GM21360 (cell line): ENCODE data around the gene SERPINB2.
"Not testable (repeated sequence)": the region's sequence is repeated elsewhere in the genome, so short reads cannot be mapped to it uniquely, and the experiment has no call there.

ENCODE experiments used
- ATAC-seq: cut with Tn5 transposase; IDR thresholded peaks from one replicate; pipeline ENCODE4 v1.9.1; 2021; ENCODE audit warnings: mild to moderate bottlenecking, moderate library complexity; ENCODE audit not compliant: unreplicated experiment

Gene SERPINB2

DNA sequence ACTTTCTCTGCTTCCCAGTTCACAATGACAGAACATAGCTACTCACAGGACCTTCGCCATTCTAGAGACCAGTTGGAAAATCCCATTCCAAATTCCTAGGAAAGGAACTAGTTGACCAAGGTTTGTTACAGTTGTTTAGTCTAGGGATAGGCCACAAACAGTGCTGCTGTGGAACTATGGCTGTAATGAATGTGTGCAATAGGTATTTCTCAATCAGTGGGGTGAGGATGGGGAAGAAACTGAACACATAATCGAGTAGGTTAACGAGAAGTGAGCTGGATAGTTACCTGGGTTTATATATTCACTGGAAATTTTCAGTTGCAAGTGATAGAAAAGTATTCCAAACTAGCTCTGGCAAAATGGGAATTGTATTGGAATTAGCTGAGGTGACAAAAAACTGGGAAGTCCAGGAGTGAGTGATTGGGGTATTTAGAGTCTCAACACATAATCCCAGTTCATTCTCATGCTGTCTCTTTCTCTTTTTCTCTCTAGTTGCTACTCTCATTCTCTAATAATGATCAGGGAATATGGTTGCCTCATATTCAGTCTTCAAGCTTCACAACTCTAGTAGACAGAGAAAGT, 43.4 kb downstream of the SERPINB2 start:
- no peak for ATAC-seq

DNA sequence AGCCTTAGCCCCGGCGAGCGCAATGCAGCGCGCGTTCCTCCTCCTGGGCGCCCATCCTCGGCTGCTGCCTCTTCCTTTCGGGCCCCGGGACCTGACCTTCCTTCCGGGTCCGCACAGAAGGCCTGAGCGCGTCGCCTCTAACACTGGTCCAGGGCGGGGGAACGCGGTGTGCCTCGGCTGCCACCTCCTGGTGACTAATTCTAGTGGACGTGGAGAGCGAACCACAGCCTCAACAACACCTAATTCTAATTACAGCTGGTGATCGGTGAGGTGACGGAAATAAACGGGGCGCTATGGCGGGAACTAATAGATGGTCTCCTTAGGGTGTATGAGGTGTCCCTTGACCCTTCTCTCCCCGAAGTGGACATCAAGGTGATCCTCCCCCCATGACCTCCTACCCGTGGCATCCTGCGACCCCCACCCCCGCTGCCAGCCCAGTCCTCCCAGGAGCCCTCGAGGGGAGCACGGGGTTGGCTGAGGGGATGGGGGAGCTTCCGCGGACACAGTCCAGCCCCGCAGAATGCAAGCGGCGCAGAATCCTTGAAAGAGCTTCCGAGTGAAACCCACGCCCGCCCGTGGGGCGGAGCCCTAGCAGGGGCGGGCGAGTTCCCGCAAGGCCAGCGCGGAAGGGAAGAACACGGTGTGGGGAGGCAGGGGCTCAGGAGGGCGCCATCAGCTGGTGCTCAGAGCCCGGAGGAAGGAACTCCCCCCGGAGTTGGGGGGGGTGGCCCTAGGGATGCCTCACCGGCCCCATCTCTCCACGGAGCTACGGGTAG, 48.8 kb downstream of the SERPINB2 start:
- peak; percentile 96 for ATAC-seq

DNA sequence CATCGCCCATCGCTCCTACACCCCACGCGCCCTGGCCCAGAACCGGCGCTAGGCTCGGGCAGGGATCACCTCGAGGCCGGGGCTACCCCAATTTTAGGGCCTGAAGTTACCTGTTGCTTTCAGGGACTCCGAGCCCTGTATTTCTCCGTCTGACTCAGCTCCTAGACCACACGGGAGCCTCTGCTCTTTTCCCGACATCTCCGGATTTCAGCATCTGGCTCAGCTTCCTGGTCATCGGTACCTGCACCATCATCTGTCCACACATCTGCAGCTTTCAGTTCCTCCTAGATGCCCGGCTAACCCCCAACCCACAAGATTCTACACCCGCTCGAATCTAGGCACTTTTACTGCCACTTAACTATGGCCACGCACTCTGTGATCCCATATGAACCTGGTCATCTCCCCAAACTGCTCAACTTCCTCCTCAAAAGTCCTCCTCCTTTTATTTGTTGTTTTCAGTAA, 49.5 kb downstream of the SERPINB2 start:
- peak; percentile 39 for ATAC-seq

DNA sequence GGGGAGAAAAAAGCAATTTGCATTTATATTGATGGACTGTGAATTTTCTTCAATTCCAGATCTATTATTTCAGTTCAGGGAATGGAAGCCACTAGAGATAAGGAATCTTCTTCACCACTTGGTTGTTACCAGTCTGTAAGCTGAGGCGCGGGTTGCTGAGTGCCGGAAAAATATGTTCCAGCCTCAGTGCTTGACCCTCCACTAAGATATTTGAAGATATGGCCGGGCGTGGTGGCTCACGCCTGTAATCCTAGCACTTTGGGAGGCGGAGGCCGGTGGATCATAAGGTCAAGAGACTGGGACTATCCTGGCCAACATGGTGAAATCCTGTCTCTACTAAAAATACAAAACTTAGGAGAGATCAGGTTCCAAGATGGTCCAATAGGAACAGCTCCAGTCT, 52.5 kb downstream of the SERPINB2 start:
- ATAC-seq = no peak

GRCh38 chr18:63940543-63941050, 53.1 kb downstream of the SERPINB2 start:
- ATAC-seq = not testable (repeated sequence)

- no peak for ATAC-seq
Measured at GRCh38 chr18:63947051-63947790, 59.7 kb downstream of the SERPINB2 start.

- peak; percentile 95 for ATAC-seq
Measured at GRCh38 chr18:63949068-63949737, 61.7 kb downstream of the SERPINB2 start, which contains the start of gene HMSD. HMSD (plus strand) TSS chr18:63949301; CDS start chr18:63953456, 4,155 bp downstream.

- peak; percentile 50 for ATAC-seq
Measured at GRCh38 chr18:63951302-63951705, 63.8 kb downstream of the SERPINB2 start.
